ENCODE data around the gene TNFAIP8. TPM values are rescaled to one million over a fixed set of nuclear protein-coding genes. Genes with fewer than 3 reads are reported as not detected.
A peak's percentile ranks its signal among the peaks of the same experiment; 100 is the strongest.

Gene TNFAIP8
- total RNA-seq, 4 donors from 2014 or later = 9.8 to 28.1 (median 22.5) TPM

DNA sequence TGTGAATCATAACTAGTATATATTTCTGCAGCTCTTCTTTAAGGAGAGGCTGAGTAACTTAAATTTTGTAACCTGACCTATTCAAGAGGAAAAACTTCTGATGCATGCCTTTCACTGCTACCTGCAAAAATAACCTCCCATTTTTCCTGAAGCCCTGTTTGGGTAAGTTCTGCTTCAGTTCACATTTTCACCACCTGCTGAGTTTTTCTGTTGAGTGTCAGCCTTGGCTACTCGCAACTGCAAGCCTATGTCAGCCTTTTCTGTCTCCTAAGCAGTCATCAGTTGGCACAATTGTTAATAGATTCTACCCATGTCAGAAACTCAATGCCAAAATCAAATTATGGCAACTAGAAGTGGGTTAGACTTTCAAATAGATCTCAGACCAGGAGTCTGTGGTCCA is 8.2 kb upstream of the TNFAIP8 start:
- in situ Hi-C loops (cut with MboI; ENCODE audit: low pct_ligation_motif_present in 1 of 4, low pct_unique_long_range_greater_than_20kb in 1 of 4, low sequenced_read_pairs in 3 of 4) (no loop called here), intact Hi-C loops (cut with DNase I; ENCODE audit: low total_unique reads) (no loop called here)
- Histone ChIP-seq H3K27me3 (no peaks in the 10 kb centered on the region), H3K4me1 (peaks cover 3 to 24% (median 10%) of the 10 kb centered on the region in 4 donors), H3K36me3 (no peaks in the 10 kb centered on the region), H3K4me3 (no peak overlapping the region), H3K27ac (no peak overlapping the region), H3K9me3 (no peaks in the 10 kb centered on the region)
- WGBS, 2 donors (ENCODE audit: low coverage in 1 of 2) = 25 to 85% methylated on average over 1 of the region's 1 CpG
- no peak for DNase-seq
- TF ChIP-seq EP300 (IDR thresholded peaks at IDR 0.05; ENCODE audit: low read depth) (no peak), CTCF (IDR thresholded peaks at IDR 0.05) (no peak), POLR2A (IDR thresholded peaks at IDR 0.05) (no peak), POLR2AphosphoS5 (IDR thresholded peaks at IDR 0.05) (no peak)

GRCh38 chr5:119347991-119348390 is 7.8 kb upstream of the TNFAIP8 start:
- no peaks in the 10 kb centered on the region for H3K9me3 ChIP-seq
- intact Hi-C loops (cut with DNase I; ENCODE audit: low total_unique reads) = no loop called here
- H3K27ac ChIP-seq = no peak overlapping the region
- TF ChIP-seq CTCF (IDR thresholded peaks at IDR 0.05) (no peak), EP300 (IDR thresholded peaks at IDR 0.05; ENCODE audit: low read depth) (no peak), POLR2A (IDR thresholded peaks at IDR 0.05) (no peak), POLR2AphosphoS5 (IDR thresholded peaks at IDR 0.05) (no peak)
- in situ Hi-C loops (cut with MboI; ENCODE audit: low pct_ligation_motif_present in 1 of 4, low pct_unique_long_range_greater_than_20kb in 1 of 4, low sequenced_read_pairs in 3 of 4) = no loop called here
- no peaks in the 10 kb centered on the region for H3K36me3 ChIP-seq
- DNase-seq = no peak
- no peaks in the 10 kb centered on the region for H3K27me3 ChIP-seq
- no peak overlapping the region for H3K4me3 ChIP-seq
- WGBS, 2 donors (ENCODE audit: low coverage in 1 of 2) = 91 to 100% methylated on average over 1 of the region's 1 CpG
- H3K4me1 ChIP-seq = peaks cover 0 to 20% (median 8%) of the 10 kb centered on the region in 4 donors

DNA sequence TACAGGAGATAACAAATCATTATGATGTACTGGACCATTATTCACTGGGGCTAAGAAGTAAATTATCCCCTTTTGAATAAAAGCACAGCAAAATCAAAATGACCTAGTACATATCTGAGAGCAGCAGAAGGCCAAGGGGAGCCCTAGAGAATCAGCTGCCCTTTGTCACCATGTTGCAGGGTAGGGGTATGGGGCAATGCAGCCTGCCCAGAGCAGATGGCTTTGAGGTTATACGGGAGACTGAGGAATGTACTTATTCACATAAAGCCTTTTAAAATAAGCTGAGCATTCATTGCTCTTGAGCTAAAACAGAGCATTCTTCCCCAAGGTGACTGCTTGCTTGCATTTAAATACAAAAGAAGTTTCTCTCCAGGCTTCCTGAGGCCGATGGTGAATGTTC is 2.6 kb upstream of the TNFAIP8 start:
- Histone ChIP-seq H3K27me3 (no peaks in the 10 kb centered on the region), H3K4me1 (peaks cover 6 to 34% (median 13%) of the 10 kb centered on the region in 4 donors), H3K4me3 (no peak overlapping the region), H3K27ac (no peak overlapping the region), H3K36me3 (no peaks in the 10 kb centered on the region), H3K9me3 (no peaks in the 10 kb centered on the region)
- DNase-seq = no peak
- in situ Hi-C loops (cut with MboI; ENCODE audit: low pct_ligation_motif_present in 1 of 4, low pct_unique_long_range_greater_than_20kb in 1 of 4, low sequenced_read_pairs in 3 of 4) (no loop called here), intact Hi-C loops (cut with DNase I; ENCODE audit: low total_unique reads) (no loop called here)
- 70 to 72% methylated on average over 2 of the region's 2 CpGs for WGBS, 2 donors (ENCODE audit: low coverage in 1 of 2)
- TF ChIP-seq CTCF (IDR thresholded peaks at IDR 0.05) (no peak), POLR2A (IDR thresholded peaks at IDR 0.05) (no peak), POLR2AphosphoS5 (IDR thresholded peaks at IDR 0.05) (no peak), EP300 (IDR thresholded peaks at IDR 0.05; ENCODE audit: low read depth) (no peak)

DNA sequence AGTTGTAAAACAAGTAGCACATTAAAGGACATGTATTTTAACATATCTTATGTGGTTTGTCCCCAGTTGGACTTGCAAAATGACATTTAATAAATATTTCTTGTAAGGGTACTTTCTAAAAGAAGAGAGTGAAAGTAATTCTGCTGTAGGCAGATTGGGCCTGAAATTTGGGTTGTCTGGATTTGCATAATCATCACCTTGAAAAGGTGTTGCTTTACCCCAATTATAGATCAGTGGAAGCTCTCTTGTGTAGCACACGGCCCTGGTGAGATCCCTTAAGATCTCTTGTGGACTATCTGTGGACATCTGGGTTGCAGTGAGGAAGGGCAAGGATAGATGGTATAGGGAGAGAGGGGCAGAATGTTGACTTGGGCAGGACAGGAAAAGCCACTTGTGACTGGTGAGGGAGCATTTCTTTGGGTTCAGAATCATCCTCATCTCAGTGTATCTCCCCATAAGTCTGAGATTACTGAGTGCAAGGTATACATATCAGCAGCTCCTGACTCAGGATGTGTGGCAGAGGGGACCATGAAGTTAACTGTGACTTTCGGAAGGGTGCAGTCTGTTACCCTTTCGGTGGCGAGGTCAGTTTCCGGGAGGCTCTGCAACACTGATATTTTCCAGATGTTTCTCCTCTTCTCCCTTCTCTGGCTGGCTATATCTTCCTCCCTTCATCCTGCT is 2.0 kb upstream of the TNFAIP8 start:
- no peak for DNase-seq
- no peaks in the 10 kb centered on the region for H3K27me3 ChIP-seq
- H3K27ac ChIP-seq = peak overlapping the region in 1 of 4 donors; percentile 21
- no peaks in the 10 kb centered on the region for H3K36me3 ChIP-seq
- intact Hi-C loops (cut with DNase I; ENCODE audit: low total_unique reads) = no loop called here
- no peak for TF ChIP-seq POLR2AphosphoS5 (IDR thresholded peaks at IDR 0.05)
- TF ChIP-seq POLR2A (IDR thresholded peaks at IDR 0.05) = no peak
- TF ChIP-seq CTCF (IDR thresholded peaks at IDR 0.05) = no peak
- no peak for TF ChIP-seq EP300 (IDR thresholded peaks at IDR 0.05; ENCODE audit: low read depth)
- H3K4me1 ChIP-seq = peaks cover 6 to 36% (median 13%) of the 10 kb centered on the region in 4 donors
- H3K4me3 ChIP-seq = no peak overlapping the region
- in situ Hi-C loops (cut with MboI; ENCODE audit: low pct_ligation_motif_present in 1 of 4, low pct_unique_long_range_greater_than_20kb in 1 of 4, low sequenced_read_pairs in 3 of 4) = no loop called here
- H3K9me3 ChIP-seq = no peaks in the 10 kb centered on the region
- WGBS, 2 donors (ENCODE audit: low coverage in 1 of 2) = 72% methylated on average over 5 of the region's 5 CpGs; no CpG with 5 or more reads in 1 of the 2 donors

Data from transverse colon (tissue), 4 donors.